Subcutaneous adipose tissue (tissue), 4 donors: Measurements from ENCODE around the gene RRP1B. TPM values are rescaled to one million over a fixed set of nuclear protein-coding genes. Genes with fewer than 3 reads are reported as not detected.

Source experiments
- CTCF ChIP-seq: fragments of 450-650 bp; IDR thresholded peaks from one replicate; pipeline ENCODE4 v1.5.1; 2016; ENCODE audit warnings: low read depth, mild to moderate bottlenecking, control low read depth, antibody characterized with exemption, moderate library complexity
- total RNA-seq, 4 donors: library from RNA; depleted of rRNA; stranded (reverse); fragments of >200 nt; gene quantifications; one replicate each; pipeline ENCODE4 v1.1.0, GENCODE V29; 2016

Gene RRP1B
- total RNA-seq, 4 donors from 2014 or later, result 14.8 to 20.2 (median 17.2) TPM

GRCh38 chr21:43734131-43734927 lies 75.0 kb downstream of the RRP1B start:
- no peak for TF ChIP-seq CTCF

- TF ChIP-seq CTCF, result no peak
These were observed 75.5 kb downstream of the RRP1B start for GRCh38 chr21:43734928-43735229.

GRCh38 chr21:43735236-43736091 lies 76.1 kb downstream of the RRP1B start:
- TF ChIP-seq CTCF, result no peak

GRCh38 chr21:43736224-43736883 lies 77.0 kb downstream of the RRP1B start:
- no peak for TF ChIP-seq CTCF

- TF ChIP-seq CTCF, result no peak
These were observed 78.0 kb downstream of the RRP1B start for GRCh38 chr21:43737158-43737950.

GRCh38 chr21:43739621-43740435 lies 80.5 kb downstream of the RRP1B start:
- no peak for TF ChIP-seq CTCF
